ENCODE measurements around the gene SYT2. TPM values are rescaled to one million over a fixed set of nuclear protein-coding genes. Genes with fewer than 3 reads are reported as not detected.

The SYT2 gene
- polyA plus RNA-seq, 2 donors = 0.01 to 0.04 TPM

- Histone ChIP-seq H3K4me3 (ENCODE audit: low read depth in 1 of 2, low read length in 2 of 2) (no peak overlapping the region), H3K4me1 (ENCODE audit: control insufficient read depth in 2 of 2, insufficient read depth in 2 of 2, low read length in 1 of 2) (peaks cover 0 to 11% of the 10 kb centered on the region in 2 donors), H3K27ac (ENCODE audit: low read depth in 2 of 2, low read length in 1 of 2) (no peak overlapping the region), H3K27me3 (ENCODE audit: control insufficient read depth in 1 of 2, insufficient read depth in 2 of 2, low read length in 2 of 2) (peaks cover 0 to 15% of the 10 kb centered on the region in 2 donors), H3K36me3 (ENCODE audit: control insufficient read depth in 2 of 2, insufficient read depth in 2 of 2, low read length in 1 of 2) (no peaks in the 10 kb centered on the region), H3K9me3 (ENCODE audit: control insufficient read depth in 2 of 2, insufficient read depth in 1 of 2, low read depth in 1 of 2, low read length in 1 of 2) (no peaks in the 10 kb centered on the region)
- whole genome bisulfite sequencing, 2 donors = 50 to 58% methylated on average over 12 of the region's 12 CpGs
Measured at GRCh38 chr1:202708456-202709275, 1.6 kb downstream of the SYT2 start.

- H3K27ac ChIP-seq (ENCODE audit: low read depth in 2 of 2, low read length in 1 of 2) = no peak overlapping the region
- peaks cover 0 to 15% of the 10 kb centered on the region in 2 donors for H3K27me3 ChIP-seq (ENCODE audit: control insufficient read depth in 1 of 2, insufficient read depth in 2 of 2, low read length in 2 of 2)
- H3K9me3 ChIP-seq (ENCODE audit: control insufficient read depth in 2 of 2, insufficient read depth in 1 of 2, low read depth in 1 of 2, low read length in 1 of 2) = no peaks in the 10 kb centered on the region
- H3K4me1 ChIP-seq (ENCODE audit: control insufficient read depth in 2 of 2, insufficient read depth in 2 of 2, low read length in 1 of 2) = peaks cover 0 to 11% of the 10 kb centered on the region in 2 donors
- H3K4me3 ChIP-seq (ENCODE audit: low read depth in 1 of 2, low read length in 2 of 2) = no peak overlapping the region
- H3K36me3 ChIP-seq (ENCODE audit: control insufficient read depth in 2 of 2, insufficient read depth in 2 of 2, low read length in 1 of 2) = no peaks in the 10 kb centered on the region
- 67 to 75% methylated on average over 5 of the region's 5 CpGs for WGBS, 2 donors
Measured at GRCh38 chr1:202706851-202707250, 3.4 kb downstream of the SYT2 start.

- Histone ChIP-seq H3K4me3 (ENCODE audit: low read depth in 1 of 2, low read length in 2 of 2) (no peak overlapping the region), H3K27me3 (ENCODE audit: control insufficient read depth in 1 of 2, insufficient read depth in 2 of 2, low read length in 2 of 2) (peaks cover 0 to 5% of the 10 kb centered on the region in 2 donors), H3K27ac (ENCODE audit: low read depth in 2 of 2, low read length in 1 of 2) (no peak overlapping the region), H3K4me1 (ENCODE audit: control insufficient read depth in 2 of 2, insufficient read depth in 2 of 2, low read length in 1 of 2) (peaks cover 0 to 5% of the 10 kb centered on the region in 2 donors), H3K9me3 (ENCODE audit: control insufficient read depth in 2 of 2, insufficient read depth in 1 of 2, low read depth in 1 of 2, low read length in 1 of 2) (no peaks in the 10 kb centered on the region), H3K36me3 (ENCODE audit: control insufficient read depth in 2 of 2, insufficient read depth in 2 of 2, low read length in 1 of 2) (no peaks in the 10 kb centered on the region)
- 54 to 58% methylated on average over 4 of the region's 4 CpGs for WGBS, 2 donors
Measured at GRCh38 chr1:202704601-202705000, 5.7 kb downstream of the SYT2 start.

DNA sequence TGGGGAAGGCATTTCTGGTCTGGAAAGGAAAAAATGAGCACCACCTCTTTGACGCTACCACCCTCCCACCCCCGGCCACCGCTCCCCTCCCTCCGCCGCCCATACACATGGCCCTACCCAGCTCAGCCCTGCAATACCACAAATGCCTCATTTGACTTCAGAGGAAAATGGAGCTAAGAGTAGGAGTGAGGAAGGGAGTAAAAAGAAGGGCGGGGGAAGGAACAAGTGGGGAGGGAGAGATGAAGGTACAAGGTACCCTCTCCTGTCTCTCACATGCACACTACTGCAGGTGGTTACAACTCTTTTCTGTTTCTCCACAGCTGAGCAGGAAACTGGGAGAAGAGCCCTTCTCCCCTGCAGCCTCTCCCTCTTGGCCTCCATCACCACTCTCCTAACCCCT is 7.1 kb downstream of the SYT2 start:
- Histone ChIP-seq H3K27ac (ENCODE audit: low read depth in 2 of 2, low read length in 1 of 2) (no peak overlapping the region), H3K4me1 (ENCODE audit: control insufficient read depth in 2 of 2, insufficient read depth in 2 of 2, low read length in 1 of 2) (no peaks in the 10 kb centered on the region), H3K36me3 (ENCODE audit: control insufficient read depth in 2 of 2, insufficient read depth in 2 of 2, low read length in 1 of 2) (no peaks in the 10 kb centered on the region), H3K9me3 (ENCODE audit: control insufficient read depth in 2 of 2, insufficient read depth in 1 of 2, low read depth in 1 of 2, low read length in 1 of 2) (no peaks in the 10 kb centered on the region), H3K4me3 (ENCODE audit: low read depth in 1 of 2, low read length in 2 of 2) (no peak overlapping the region), H3K27me3 (ENCODE audit: control insufficient read depth in 1 of 2, insufficient read depth in 2 of 2, low read length in 2 of 2) (no peaks in the 10 kb centered on the region)
- 65 to 81% methylated on average over 6 of the region's 6 CpGs for WGBS, 2 donors

DNA sequence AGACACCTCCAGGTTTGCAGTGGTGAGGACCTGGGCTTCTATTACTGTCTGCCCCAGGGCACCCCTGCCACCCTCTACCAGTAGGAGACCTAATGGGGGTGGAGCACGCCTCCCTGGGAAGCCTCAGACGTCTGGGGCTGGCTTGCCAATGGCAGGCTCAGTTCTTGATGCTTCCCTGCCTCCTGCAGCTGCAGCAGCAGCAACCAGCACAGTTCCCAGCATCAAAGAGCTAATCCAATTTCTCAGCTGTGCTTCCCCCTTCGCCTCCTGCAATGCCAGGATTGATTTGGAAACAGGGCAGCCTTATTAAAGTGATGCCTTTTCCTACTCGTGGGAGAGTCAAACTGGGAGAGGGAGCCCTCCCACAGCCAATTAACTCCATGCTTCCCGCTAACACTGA is 8.2 kb downstream of the SYT2 start:
- Histone ChIP-seq H3K27ac (ENCODE audit: low read depth in 2 of 2, low read length in 1 of 2) (no peak overlapping the region), H3K4me3 (ENCODE audit: low read depth in 1 of 2, low read length in 2 of 2) (no peak overlapping the region), H3K9me3 (ENCODE audit: control insufficient read depth in 2 of 2, insufficient read depth in 1 of 2, low read depth in 1 of 2, low read length in 1 of 2) (no peaks in the 10 kb centered on the region), H3K36me3 (ENCODE audit: control insufficient read depth in 2 of 2, insufficient read depth in 2 of 2, low read length in 1 of 2) (no peaks in the 10 kb centered on the region), H3K4me1 (ENCODE audit: control insufficient read depth in 2 of 2, insufficient read depth in 2 of 2, low read length in 1 of 2) (no peaks in the 10 kb centered on the region), H3K27me3 (ENCODE audit: control insufficient read depth in 1 of 2, insufficient read depth in 2 of 2, low read length in 2 of 2) (no peaks in the 10 kb centered on the region)
- 54 to 57% methylated on average over 5 of the region's 5 CpGs for WGBS, 2 donors

- H3K27me3 ChIP-seq (ENCODE audit: control insufficient read depth in 1 of 2, insufficient read depth in 2 of 2, low read length in 2 of 2) = no peaks in the 10 kb centered on the region
Measured at GRCh38 chr1:202701200-202701599, 9.1 kb downstream of the SYT2 start.

GRCh38 chr1:202700061-202700460 is 10.2 kb downstream of the SYT2 start:
- Histone ChIP-seq H3K9me3 (ENCODE audit: control insufficient read depth in 2 of 2, insufficient read depth in 1 of 2, low read depth in 1 of 2, low read length in 1 of 2) (no peaks in the 10 kb centered on the region), H3K27me3 (ENCODE audit: control insufficient read depth in 1 of 2, insufficient read depth in 2 of 2, low read length in 2 of 2) (no peaks in the 10 kb centered on the region), H3K4me1 (ENCODE audit: control insufficient read depth in 2 of 2, insufficient read depth in 2 of 2, low read length in 1 of 2) (no peaks in the 10 kb centered on the region), H3K36me3 (ENCODE audit: control insufficient read depth in 2 of 2, insufficient read depth in 2 of 2, low read length in 1 of 2) (no peaks in the 10 kb centered on the region), H3K27ac (ENCODE audit: low read depth in 2 of 2, low read length in 1 of 2) (no peak overlapping the region), H3K4me3 (ENCODE audit: low read depth in 1 of 2, low read length in 2 of 2) (no peak overlapping the region)
- WGBS, 2 donors = 69 to 71% methylated on average over 5 of the region's 5 CpGs

More at GRCh38 chr1:202701200-202701599, 9.1 kb downstream of the SYT2 start:
- no peak overlapping the region for H3K4me3 ChIP-seq (ENCODE audit: low read depth in 1 of 2, low read length in 2 of 2)
- no peaks in the 10 kb centered on the region for H3K36me3 ChIP-seq (ENCODE audit: control insufficient read depth in 2 of 2, insufficient read depth in 2 of 2, low read length in 1 of 2)
- no peak overlapping the region for H3K27ac ChIP-seq (ENCODE audit: low read depth in 2 of 2, low read length in 1 of 2)
- 86 to 87% methylated on average over 3 of the region's 3 CpGs for WGBS, 2 donors
- no peaks in the 10 kb centered on the region for H3K9me3 ChIP-seq (ENCODE audit: control insufficient read depth in 2 of 2, insufficient read depth in 1 of 2, low read depth in 1 of 2, low read length in 1 of 2)
- H3K4me1 ChIP-seq (ENCODE audit: control insufficient read depth in 2 of 2, insufficient read depth in 2 of 2, low read length in 1 of 2) = no peaks in the 10 kb centered on the region

GRCh38 chr1:202698276-202698675 is 12.0 kb downstream of the SYT2 start:
- Histone ChIP-seq H3K9me3 (ENCODE audit: control insufficient read depth in 2 of 2, insufficient read depth in 1 of 2, low read depth in 1 of 2, low read length in 1 of 2) (no peaks in the 10 kb centered on the region), H3K27me3 (ENCODE audit: control insufficient read depth in 1 of 2, insufficient read depth in 2 of 2, low read length in 2 of 2) (no peaks in the 10 kb centered on the region), H3K4me1 (ENCODE audit: control insufficient read depth in 2 of 2, insufficient read depth in 2 of 2, low read length in 1 of 2) (no peaks in the 10 kb centered on the region), H3K4me3 (ENCODE audit: low read depth in 1 of 2, low read length in 2 of 2) (no peak overlapping the region), H3K27ac (ENCODE audit: low read depth in 2 of 2, low read length in 1 of 2) (no peak overlapping the region), H3K36me3 (ENCODE audit: control insufficient read depth in 2 of 2, insufficient read depth in 2 of 2, low read length in 1 of 2) (no peaks in the 10 kb centered on the region)
- WGBS, 2 donors = 58 to 65% methylated on average over 8 of the region's 8 CpGs

- Histone ChIP-seq H3K9me3 (ENCODE audit: control insufficient read depth in 2 of 2, insufficient read depth in 1 of 2, low read depth in 1 of 2, low read length in 1 of 2) (no peaks in the 10 kb centered on the region), H3K27ac (ENCODE audit: low read depth in 2 of 2, low read length in 1 of 2) (no peak overlapping the region), H3K36me3 (ENCODE audit: control insufficient read depth in 2 of 2, insufficient read depth in 2 of 2, low read length in 1 of 2) (no peaks in the 10 kb centered on the region), H3K4me1 (ENCODE audit: control insufficient read depth in 2 of 2, insufficient read depth in 2 of 2, low read length in 1 of 2) (no peaks in the 10 kb centered on the region), H3K4me3 (ENCODE audit: low read depth in 1 of 2, low read length in 2 of 2) (no peak overlapping the region), H3K27me3 (ENCODE audit: control insufficient read depth in 1 of 2, insufficient read depth in 2 of 2, low read length in 2 of 2) (no peaks in the 10 kb centered on the region)
- 51 to 64% methylated on average over 6 of the region's 6 CpGs for WGBS, 2 donors
Measured at GRCh38 chr1:202697038-202697437, 13.2 kb downstream of the SYT2 start.

DNA sequence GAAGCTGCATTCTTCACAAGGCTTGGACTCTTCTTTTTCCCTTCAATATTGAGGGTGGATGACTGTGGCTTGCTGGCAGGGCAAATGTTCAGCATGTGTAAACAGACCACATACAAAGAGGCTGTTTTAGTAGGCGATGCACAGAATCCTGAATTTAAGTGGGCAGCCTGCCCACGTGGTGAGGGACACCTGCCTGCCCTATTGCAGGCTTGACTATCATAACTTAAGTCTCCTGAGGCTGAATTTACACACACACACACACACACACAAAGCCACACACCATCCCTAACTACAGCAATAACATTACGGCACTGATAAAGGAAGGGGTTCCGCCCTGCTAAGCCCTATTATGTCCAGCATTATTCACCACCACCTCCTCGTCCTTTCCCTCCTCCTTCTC is 15.9 kb downstream of the SYT2 start:
- H3K4me3 ChIP-seq (ENCODE audit: low read depth in 1 of 2, low read length in 2 of 2) = no peak overlapping the region
- no peaks in the 10 kb centered on the region for H3K9me3 ChIP-seq (ENCODE audit: control insufficient read depth in 2 of 2, insufficient read depth in 1 of 2, low read depth in 1 of 2, low read length in 1 of 2)
- H3K27me3 ChIP-seq (ENCODE audit: control insufficient read depth in 1 of 2, insufficient read depth in 2 of 2, low read length in 2 of 2) = no peaks in the 10 kb centered on the region
- H3K4me1 ChIP-seq (ENCODE audit: control insufficient read depth in 2 of 2, insufficient read depth in 2 of 2, low read length in 1 of 2) = no peaks in the 10 kb centered on the region
- H3K27ac ChIP-seq (ENCODE audit: low read depth in 2 of 2, low read length in 1 of 2) = no peak overlapping the region
- no peaks in the 10 kb centered on the region for H3K36me3 ChIP-seq (ENCODE audit: control insufficient read depth in 2 of 2, insufficient read depth in 2 of 2, low read length in 1 of 2)
- 58 to 64% methylated on average over 5 of the region's 5 CpGs for WGBS, 2 donors
